Glutamatergic neuron (in vitro differentiated cells): ENCODE data around the gene OTX1. TPM values are rescaled to one million over a fixed set of nuclear protein-coding genes. Genes with fewer than 3 reads are reported as not detected.

ENCODE experiments used
- DNase-seq: peaks from one replicate; pipeline ENCODE4 v3.0.0; 2022
- H3K27ac Mint-ChIP-seq: one replicate; pipeline ENCODE4 v1.8.0; 2020; ENCODE audit warnings: mild to moderate bottlenecking, mixed read lengths, inconsistent platforms; ENCODE audit not compliant: unreplicated experiment
- H3K27me3 Mint-ChIP-seq: one replicate; pipeline ENCODE4 v1.8.0; 2020; ENCODE audit warnings: mild to moderate bottlenecking, moderate library complexity, mixed read lengths, inconsistent platforms; ENCODE audit not compliant: unreplicated experiment
- H3K36me3 Mint-ChIP-seq: one replicate; pipeline ENCODE4 v1.8.0; 2020; ENCODE audit warnings: mild to moderate bottlenecking, mixed read lengths, inconsistent platforms; ENCODE audit not compliant: unreplicated experiment
- H3K4me1 Mint-ChIP-seq: one replicate; pipeline ENCODE4 v1.8.0; 2020; ENCODE audit warnings: mild to moderate bottlenecking, low read depth, mixed read lengths, inconsistent platforms; ENCODE audit not compliant: unreplicated experiment
- H3K4me3 Mint-ChIP-seq: one replicate; pipeline ENCODE4 v1.8.0; 2020; ENCODE audit warnings: mild to moderate bottlenecking, mixed read lengths, inconsistent platforms; ENCODE audit not compliant: unreplicated experiment
- H3K9me3 Mint-ChIP-seq: one replicate; pipeline ENCODE4 v1.8.0; 2020; ENCODE audit warnings: mild to moderate bottlenecking, moderate library complexity, mixed read lengths, inconsistent platforms; ENCODE audit not compliant: unreplicated experiment
- CTCF ChIP-seq: fragments of 200-600 bp; sonication (generic); IDR thresholded peaks from one replicate; pipeline ENCODE4 v1.5.0; 2021; ENCODE audit not compliant: partially characterized antibody, unreplicated experiment
- total RNA-seq: library from RNA; stranded (reverse); fragmentation: NEBNext Ultra II Directional; extraction: Animal tissue kit (Norgen Biotek cat#: 25700); gene quantifications from one replicate; pipeline ENCODE4 v1.2.1, GENCODE V29; 2021; ENCODE audit not compliant: unreplicated experiment

The OTX1 gene
- total RNA-seq, 1 donor from 2014 or later, result 0.15 TPM

DNA sequence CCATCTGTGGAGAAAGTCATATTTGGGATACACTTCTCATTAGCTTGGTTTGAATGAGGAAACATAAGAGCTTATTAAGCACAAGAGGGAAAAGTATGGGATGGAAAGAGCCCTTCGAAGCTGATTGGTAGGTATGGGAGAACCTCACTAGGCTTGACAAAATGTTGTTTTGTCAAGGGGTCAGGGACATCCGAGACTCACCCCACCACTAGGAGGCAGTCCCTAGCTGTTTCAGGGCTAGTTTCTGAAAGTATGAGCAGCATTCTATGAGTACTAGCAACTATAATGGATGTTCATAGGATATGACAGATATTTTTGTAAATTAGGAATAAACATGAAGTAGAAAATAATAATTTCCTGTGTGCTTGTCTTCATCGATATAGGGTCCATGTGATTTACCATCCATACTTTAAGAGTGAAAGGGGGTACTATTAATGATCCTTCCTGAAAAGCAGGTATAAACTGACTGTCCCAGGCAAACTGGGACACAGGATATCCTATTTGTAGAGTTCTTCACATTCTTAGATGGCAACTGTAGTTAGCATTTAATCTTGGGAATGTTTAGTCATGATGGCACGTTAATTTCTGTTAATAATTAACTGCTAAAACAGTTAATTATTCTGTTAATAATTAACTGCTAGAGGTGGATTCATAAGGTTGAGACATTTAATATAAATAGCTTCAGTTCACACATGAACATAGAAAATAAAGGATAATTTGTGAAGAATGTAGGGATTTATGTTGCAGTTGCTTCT, 28.4 kb downstream of the OTX1 start:
- Mint-ChIP-seq H3K9me3 (no peaks in the 10 kb centered on the region), H3K27ac (no peak overlapping the region), H3K4me1 (no peaks in the 10 kb centered on the region), H3K27me3 (no peaks in the 10 kb centered on the region), H3K36me3 (no peaks in the 10 kb centered on the region), H3K4me3 (no peak overlapping the region)
- TF ChIP-seq CTCF, result peak; percentile 36
- peak; percentile 20 for DNase-seq

DNA sequence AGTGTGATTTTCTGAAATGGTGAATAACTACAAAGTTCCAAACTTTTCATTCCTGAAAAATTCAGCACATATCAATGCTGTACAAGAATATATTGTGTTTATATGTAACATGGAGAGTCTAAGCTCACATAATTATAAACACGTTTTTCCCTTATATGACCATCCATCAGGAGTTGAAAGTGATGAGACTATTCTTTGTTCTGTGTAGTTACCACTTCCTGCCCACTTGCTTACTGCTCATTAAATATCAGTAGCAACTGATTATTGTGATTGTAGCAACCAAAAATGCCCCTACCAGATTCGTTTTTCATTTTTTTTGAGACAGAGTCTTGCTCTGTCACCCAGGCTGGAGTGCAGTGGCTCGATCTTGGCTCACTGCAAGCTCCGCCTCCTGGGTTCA, 30.8 kb downstream of the OTX1 start:
- H3K27me3 Mint-ChIP-seq, result no peaks in the 10 kb centered on the region
- no peaks in the 10 kb centered on the region for H3K36me3 Mint-ChIP-seq
- no peak overlapping the region for H3K4me3 Mint-ChIP-seq
- H3K4me1 Mint-ChIP-seq, result no peaks in the 10 kb centered on the region
- no peaks in the 10 kb centered on the region for H3K9me3 Mint-ChIP-seq
- DNase-seq, result no peak
- H3K27ac Mint-ChIP-seq, result no peak overlapping the region
- no peak for TF ChIP-seq CTCF

DNA sequence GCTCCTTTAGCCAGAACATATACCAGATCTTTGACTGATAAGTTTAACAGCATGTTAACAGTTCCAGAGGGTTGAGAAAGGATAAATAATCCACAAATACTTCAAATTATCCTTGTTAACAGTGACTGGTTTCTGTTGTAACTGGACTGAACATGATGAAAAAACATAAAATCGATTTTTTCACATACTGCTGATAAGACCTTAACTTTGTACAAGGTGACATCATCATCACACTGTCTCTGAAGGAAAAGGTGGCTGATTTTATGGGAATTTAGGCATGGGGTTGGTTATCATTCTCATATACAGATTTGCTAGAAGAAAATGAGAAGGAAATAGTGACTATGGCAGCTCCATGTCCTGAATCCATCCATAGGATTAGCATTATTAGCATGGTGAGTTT, 36.1 kb downstream of the OTX1 start:
- Mint-ChIP-seq H3K4me3 (no peak overlapping the region), H3K36me3 (no peaks in the 10 kb centered on the region), H3K4me1 (no peaks in the 10 kb centered on the region), H3K9me3 (no peaks in the 10 kb centered on the region), H3K27ac (no peak overlapping the region), H3K27me3 (peaks cover 2% of the 10 kb centered on the region)
- no peak for TF ChIP-seq CTCF
- no peak for DNase-seq

DNA sequence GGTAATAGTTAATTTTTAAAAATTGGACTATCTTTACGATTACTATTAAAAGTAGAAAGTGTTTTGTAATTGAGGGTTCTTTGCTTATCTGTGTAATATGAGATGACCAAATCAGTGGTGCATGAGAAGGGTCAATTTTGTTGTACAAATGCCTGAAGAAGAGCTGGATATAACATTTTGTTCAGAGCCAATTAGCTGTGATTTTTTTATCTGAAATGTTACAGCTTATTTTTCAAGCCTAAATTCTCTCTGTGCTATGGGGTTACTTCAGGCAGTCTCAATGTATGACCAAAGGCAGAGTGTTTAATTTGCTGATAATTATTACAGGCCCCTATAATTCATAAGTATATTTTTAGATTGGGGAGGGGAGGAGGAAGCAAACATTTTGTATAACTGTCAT, 41.8 kb downstream of the OTX1 start:
- Mint-ChIP-seq H3K36me3 (no peaks in the 10 kb centered on the region), H3K4me3 (no peak overlapping the region), H3K27ac (no peak overlapping the region), H3K4me1 (no peaks in the 10 kb centered on the region), H3K9me3 (no peaks in the 10 kb centered on the region), H3K27me3 (peaks cover 2% of the 10 kb centered on the region)
- no peak for TF ChIP-seq CTCF
- no peak for DNase-seq

- H3K36me3 Mint-ChIP-seq, result no peaks in the 10 kb centered on the region
- no peaks in the 10 kb centered on the region for H3K4me1 Mint-ChIP-seq
- no peak for TF ChIP-seq CTCF
- H3K4me3 Mint-ChIP-seq, result no peak overlapping the region
- DNase-seq, result no peak
- no peaks in the 10 kb centered on the region for H3K9me3 Mint-ChIP-seq
- H3K27ac Mint-ChIP-seq, result no peak overlapping the region
- H3K27me3 Mint-ChIP-seq, result peaks cover 2% of the 10 kb centered on the region
Observed at GRCh38 chr2:63092857-63093256, 42.2 kb downstream of the OTX1 start.
